HepG2 (cell line): Measurements from ENCODE around the gene UBTF. TPM values are rescaled to one million over a fixed set of nuclear protein-coding genes. Genes with fewer than 3 reads are reported as not detected.
A peak's percentile ranks its signal among the peaks of the same experiment; 100 is the strongest.

Experiments used
- ATF1 ChIP-seq: IDR thresholded peaks from 2 replicates; pipeline ENCODE4 v1.6.1; 2016; ENCODE audit warnings: mild to moderate bottlenecking, control low read depth
- DR1 ChIP-seq: sonication (generic); formaldehyde crosslinking; IDR thresholded peaks from 2 replicates; pipeline ENCODE4 v1.8.0; 2021; ENCODE audit warnings: mild to moderate bottlenecking, missing genetic modification reagents, inconsistent platforms
- ELF1 ChIP-seq: sonication (generic); formaldehyde crosslinking; IDR thresholded peaks from 2 replicates; pipeline ENCODE4 v1.4.0; 2020; ENCODE audit warnings: missing genetic modification reagents
- IRF2 ChIP-seq: IDR thresholded peaks from 2 replicates; pipeline ENCODE4 v1.6.1; 2018; ENCODE audit warnings: missing genetic modification reagents, missing compliant biosample characterization
- KDM5B ChIP-seq: sonication (generic); formaldehyde crosslinking; IDR thresholded peaks from 2 replicates; pipeline ENCODE4 v1.4.0; 2020; ENCODE audit warnings: missing genetic modification reagents, mild to moderate bottlenecking, borderline replicate concordance
- KLF9 ChIP-seq: IDR thresholded peaks from 2 replicates; pipeline ENCODE4 v1.6.1; 2016; ENCODE audit warnings: low read depth
- MIER3 ChIP-seq: IDR thresholded peaks from 2 replicates; pipeline ENCODE4 v1.6.1; 2016; ENCODE audit warnings: missing compliant biosample characterization, borderline replicate concordance
- MYC ChIP-seq: sonication (generic); formaldehyde crosslinking; IDR thresholded peaks from 2 replicates; pipeline ENCODE4 v1.9.0; 2021; ENCODE audit warnings: missing genetic modification reagents, borderline replicate concordance
- RBAK ChIP-seq: sonication (generic); formaldehyde crosslinking; IDR thresholded peaks from 2 replicates; pipeline ENCODE4 v1.5.1; 2020; ENCODE audit warnings: mild to moderate bottlenecking, missing genetic modification reagents
- ZNF672 ChIP-seq: sonication (generic); formaldehyde crosslinking; IDR thresholded peaks from 2 replicates; pipeline ENCODE4 v1.8.1; 2022; ENCODE audit warnings: missing genetic modification reagents
- ZNF678 ChIP-seq: sonication (generic); formaldehyde crosslinking; IDR thresholded peaks from 2 replicates; pipeline ENCODE4 v1.4.0; 2020; ENCODE audit warnings: mild to moderate bottlenecking, missing genetic modification reagents
- polyA plus RNA-seq, 8 experiments: library from polyadenylated mRNA; depleted of rRNA in 3 of 8; stranded (reverse) in 7 of 8; unstranded in 1 of 8; fragments of >200 nt; fragmentation: Illumina TruSeq in 4 of 8; extraction: Trizol in 4 of 8; gene quantifications; 2 replicates each; pipeline versions ENCODE4 v1.2.1 to v1.2.3, GENCODE V29; 2011 to 2016; ENCODE audit warnings: low read depth in 4 of 8, missing spikeins in 1 of 8, mixed read lengths in 1 of 8; ENCODE audit not compliant: insufficient read depth in 1 of 8
- total RNA-seq, 5 experiments: library from RNA; depleted of rRNA; stranded (reverse); fragments of >200 nt; fragmentation: Illumina TruSeq; extraction: Trizol; gene quantifications; 2 replicates each; pipeline ENCODE4 v1.2.3, GENCODE V29; 2016; ENCODE audit warnings: low read depth in 1 of 5
- TF ChIP-seq, protein P1 (sequence below): conservative IDR thresholded peaks from 2 replicates; pipeline ENCODE4 v1.6.1; 2018; ENCODE audit warnings: missing genetic modification reagents
- TF ChIP-seq, protein P2 (sequence below), 2 experiments: fragments of 450-650 bp in 1 of 2; sonication (generic) in 1 of 2; formaldehyde crosslinking in 1 of 2; IDR thresholded peaks; 2 replicates each; pipeline versions ENCODE4 v1.6.1 to v1.8.0; 2016 to 2022; ENCODE audit warnings: antibody characterized with exemption in 1 of 2, mild to moderate bottlenecking in 1 of 2, missing genetic modification reagents in 1 of 2
- TF ChIP-seq, protein P3 (sequence below): IDR thresholded peaks from 2 replicates; pipeline ENCODE4 v1.6.1; 2016; ENCODE audit warnings: mild to moderate bottlenecking, missing biosample characterization, missing genetic modification reagents
- TF ChIP-seq, protein P4 (sequence below): sonication (generic); formaldehyde crosslinking; IDR thresholded peaks from 2 replicates; pipeline ENCODE4 v1.8.0; 2022; ENCODE audit warnings: mild to moderate bottlenecking, missing genetic modification reagents; ENCODE audit not compliant: insufficient replicate concordance

UBTF gene
- total and polyA plus RNA-seq, 2 of the 13 experiments (the other 11 are each of a cell fraction or from before 2014, with no cell fraction given) = 15.2 to 60.9 TPM

DNA sequence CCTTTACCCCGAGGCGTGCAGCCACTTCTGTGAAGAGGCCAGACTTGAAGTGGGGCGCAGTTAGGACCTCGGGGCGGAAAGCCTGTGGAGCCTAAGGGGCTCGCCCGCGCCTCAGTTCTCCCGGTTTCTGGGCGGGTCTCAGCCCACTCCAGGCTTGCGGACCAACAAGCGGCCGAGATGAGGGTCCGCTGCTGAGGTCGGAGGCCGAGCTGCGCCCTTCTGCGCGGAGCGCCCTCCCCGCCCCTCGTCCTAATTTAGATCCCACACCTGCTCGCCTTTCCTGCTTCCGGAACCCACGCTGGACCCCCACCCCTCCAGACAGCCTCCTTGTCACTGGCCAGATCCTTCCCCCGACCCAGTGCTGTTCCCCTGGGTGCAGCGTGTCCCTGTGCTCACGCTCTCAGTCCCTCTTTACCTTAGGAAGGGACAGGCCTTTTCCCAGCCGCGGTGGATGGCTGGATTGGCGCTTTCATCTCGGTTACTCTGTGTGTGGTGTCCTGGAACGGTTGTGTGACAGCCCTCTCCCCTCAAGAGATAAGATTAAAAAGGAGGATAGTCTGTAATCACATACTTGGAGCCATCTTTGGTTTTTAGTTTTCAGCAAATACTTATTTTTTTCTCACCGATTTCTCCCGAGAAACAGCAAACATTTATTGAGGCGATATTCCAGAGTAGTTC lies 18.9 kb downstream of the UBTF start (continued):
- no peak; the same call in 1 of the 2 replicates for TF ChIP-seq MIER3 (CRISPR knock-in tag)
- peak; percentile 44; the same call in 1 of the 2 replicates for TF ChIP-seq RBAK (CRISPR knock-in tag)
- TF ChIP-seq KLF9 (CRISPR knock-in tag) = 0 out of 2 replicates have a peak, but pooled peaks have one; percentile 35
- TF ChIP-seq DR1 (CRISPR knock-in tag) = no peak
- peak; percentile 9; the same call in 1 of the 2 replicates for TF ChIP-seq IRF2 (CRISPR knock-in tag)
- TF ChIP-seq, protein P1, sequence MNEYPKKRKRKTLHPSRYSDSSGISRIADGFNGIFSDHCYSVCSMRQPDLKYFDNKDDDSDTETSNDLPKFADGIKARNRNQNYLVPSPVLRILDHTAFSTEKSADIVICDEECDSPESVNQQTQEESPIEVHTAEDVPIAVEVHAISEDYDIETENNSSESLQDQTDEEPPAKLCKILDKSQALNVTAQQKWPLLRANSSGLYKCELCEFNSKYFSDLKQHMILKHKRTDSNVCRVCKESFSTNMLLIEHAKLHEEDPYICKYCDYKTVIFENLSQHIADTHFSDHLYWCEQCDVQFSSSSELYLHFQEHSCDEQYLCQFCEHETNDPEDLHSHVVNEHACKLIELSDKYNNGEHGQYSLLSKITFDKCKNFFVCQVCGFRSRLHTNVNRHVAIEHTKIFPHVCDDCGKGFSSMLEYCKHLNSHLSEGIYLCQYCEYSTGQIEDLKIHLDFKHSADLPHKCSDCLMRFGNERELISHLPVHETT (CRISPR knock-in tag) = peak; percentile 14; the same call in 1 of the 2 replicates
- peak; percentile 87 for TF ChIP-seq MYC (CRISPR knock-in tag)
- no peak for TF ChIP-seq ATF1 (CRISPR knock-in tag)
- peak; percentile 96 for TF ChIP-seq KDM5B (CRISPR knock-in tag)
- TF ChIP-seq, protein P2, sequence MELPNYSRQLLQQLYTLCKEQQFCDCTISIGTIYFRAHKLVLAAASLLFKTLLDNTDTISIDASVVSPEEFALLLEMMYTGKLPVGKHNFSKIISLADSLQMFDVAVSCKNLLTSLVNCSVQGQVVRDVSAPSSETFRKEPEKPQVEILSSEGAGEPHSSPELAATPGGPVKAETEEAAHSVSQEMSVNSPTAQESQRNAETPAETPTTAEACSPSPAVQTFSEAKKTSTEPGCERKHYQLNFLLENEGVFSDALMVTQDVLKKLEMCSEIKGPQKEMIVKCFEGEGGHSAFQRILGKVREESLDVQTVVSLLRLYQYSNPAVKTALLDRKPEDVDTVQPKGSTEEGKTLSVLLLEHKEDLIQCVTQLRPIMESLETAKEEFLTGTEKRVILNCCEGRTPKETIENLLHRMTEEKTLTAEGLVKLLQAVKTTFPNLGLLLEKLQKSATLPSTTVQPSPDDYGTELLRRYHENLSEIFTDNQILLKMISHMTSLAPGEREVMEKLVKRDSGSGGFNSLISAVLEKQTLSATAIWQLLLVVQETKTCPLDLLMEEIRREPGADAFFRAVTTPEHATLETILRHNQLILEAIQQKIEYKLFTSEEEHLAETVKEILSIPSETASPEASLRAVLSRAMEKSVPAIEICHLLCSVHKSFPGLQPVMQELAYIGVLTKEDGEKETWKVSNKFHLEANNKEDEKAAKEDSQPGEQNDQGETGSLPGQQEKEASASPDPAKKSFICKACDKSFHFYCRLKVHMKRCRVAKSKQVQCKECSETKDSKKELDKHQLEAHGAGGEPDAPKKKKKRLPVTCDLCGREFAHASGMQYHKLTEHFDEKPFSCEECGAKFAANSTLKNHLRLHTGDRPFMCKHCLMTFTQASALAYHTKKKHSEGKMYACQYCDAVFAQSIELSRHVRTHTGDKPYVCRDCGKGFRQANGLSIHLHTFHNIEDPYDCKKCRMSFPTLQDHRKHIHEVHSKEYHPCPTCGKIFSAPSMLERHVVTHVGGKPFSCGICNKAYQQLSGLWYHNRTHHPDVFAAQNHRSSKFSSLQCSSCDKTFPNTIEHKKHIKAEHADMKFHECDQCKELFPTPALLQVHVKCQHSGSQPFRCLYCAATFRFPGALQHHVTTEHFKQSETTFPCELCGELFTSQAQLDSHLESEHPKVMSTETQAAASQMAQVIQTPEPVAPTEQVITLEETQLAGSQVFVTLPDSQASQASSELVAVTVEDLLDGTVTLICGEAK (IDR thresholded peaks at IDR 0.05) = no peak
- TF ChIP-seq, protein P2 (CRISPR knock-in tag; IDR thresholded peaks at IDR 0.05) = 0 out of 2 replicates have a peak, but pooled peaks have one; percentile 65
- TF ChIP-seq, protein P3, sequence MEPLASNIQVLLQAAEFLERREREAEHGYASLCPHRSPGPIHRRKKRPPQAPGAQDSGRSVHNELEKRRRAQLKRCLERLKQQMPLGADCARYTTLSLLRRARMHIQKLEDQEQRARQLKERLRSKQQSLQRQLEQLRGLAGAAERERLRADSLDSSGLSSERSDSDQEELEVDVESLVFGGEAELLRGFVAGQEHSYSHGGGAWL (CRISPR knock-in tag) = peak; percentile 82
- 0 out of 2 replicates have a peak, but pooled peaks have one; percentile 87 for TF ChIP-seq ZNF678 (CRISPR knock-in tag)
- no peak for TF ChIP-seq ZNF672 (CRISPR knock-in tag)
- TF ChIP-seq ELF1 = 0 out of 2 replicates have a peak, but pooled peaks have one; percentile 26
- TF ChIP-seq, protein P4, sequence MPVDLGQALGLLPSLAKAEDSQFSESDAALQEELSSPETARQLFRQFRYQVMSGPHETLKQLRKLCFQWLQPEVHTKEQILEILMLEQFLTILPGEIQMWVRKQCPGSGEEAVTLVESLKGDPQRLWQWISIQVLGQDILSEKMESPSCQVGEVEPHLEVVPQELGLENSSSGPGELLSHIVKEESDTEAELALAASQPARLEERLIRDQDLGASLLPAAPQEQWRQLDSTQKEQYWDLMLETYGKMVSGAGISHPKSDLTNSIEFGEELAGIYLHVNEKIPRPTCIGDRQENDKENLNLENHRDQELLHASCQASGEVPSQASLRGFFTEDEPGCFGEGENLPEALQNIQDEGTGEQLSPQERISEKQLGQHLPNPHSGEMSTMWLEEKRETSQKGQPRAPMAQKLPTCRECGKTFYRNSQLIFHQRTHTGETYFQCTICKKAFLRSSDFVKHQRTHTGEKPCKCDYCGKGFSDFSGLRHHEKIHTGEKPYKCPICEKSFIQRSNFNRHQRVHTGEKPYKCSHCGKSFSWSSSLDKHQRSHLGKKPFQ (CRISPR knock-in tag) = peak; percentile 53
